CD14-positive monocyte (primary cell): Measurements from ENCODE around the gene MYO16. TPM values are rescaled to one million over a fixed set of nuclear protein-coding genes. Genes with fewer than 3 reads are reported as not detected.

ENCODE experiments used
- DNase-seq, 3 donors: peaks; one replicate each; pipeline ENCODE4 v3.0.0-alpha.2; 2011 to 2022
- H2AFZ ChIP-seq: 2 replicates; pipeline ENCODE4 v1.6.0; 2012; ENCODE audit warnings: mild to moderate bottlenecking, low read depth, low read length, inconsistent platforms; ENCODE audit not compliant: insufficient read depth, poor library complexity, severe bottlenecking
- H3K27ac ChIP-seq, 2 donors: 1 replicate in 1 of 2; 2 replicates in 1 of 2; pipeline ENCODE4 v1.5.1; 2012 to 2013; ENCODE audit warnings: low read length in 2 of 2, control low read depth in 1 of 2, inconsistent platforms in 1 of 2, low read depth in 1 of 2, mild to moderate bottlenecking in 1 of 2
- H3K27me3 ChIP-seq, 2 donors: one replicate each; pipeline versions ENCODE4 v1.6.0 to v1.6.1; 2011 to 2013; ENCODE audit warnings: low read length in 2 of 2; ENCODE audit not compliant: control insufficient read depth in 2 of 2, insufficient read depth in 2 of 2
- H3K36me3 ChIP-seq, 2 donors: replicated peaks in 1 of 2; 1 replicate in 1 of 2; 2 replicates in 1 of 2; pipeline versions ENCODE4 v1.5.1 to v1.6.1; 2012 to 2013; ENCODE audit warnings: low read length in 2 of 2, control low read depth in 1 of 2, inconsistent platforms in 1 of 2, mild to moderate bottlenecking in 1 of 2; ENCODE audit not compliant: insufficient read depth in 2 of 2, control insufficient read depth in 1 of 2
- H3K4me1 ChIP-seq, 2 donors: 1 replicate in 1 of 2; 2 replicates in 1 of 2; pipeline versions ENCODE4 v1.5.1 to v1.6.1; 2012 to 2013; ENCODE audit warnings: low read length in 2 of 2, control low read depth in 1 of 2, inconsistent platforms in 1 of 2, mild to moderate bottlenecking in 1 of 2, moderate library complexity in 1 of 2; ENCODE audit not compliant: insufficient read depth in 2 of 2, control insufficient read depth in 1 of 2
- H3K4me2 ChIP-seq: replicated peaks from 2 replicates; pipeline ENCODE3; 2012; ENCODE audit warnings: low read length, moderate library complexity, mild to moderate bottlenecking; ENCODE audit not compliant: poor library complexity, severe bottlenecking; ENCODE audit errors: extremely low read depth
- H3K4me3 ChIP-seq, 3 experiments: fragments of 200-600 bp in 1 of 3; sonication (generic) in 1 of 3; replicated peaks in 1 of 3; 1 replicate in 2 of 3; 2 replicates in 1 of 3; pipeline ENCODE4 v1.5.1; 2011 to 2013; ENCODE audit warnings: low read length in 3 of 3, mild to moderate bottlenecking in 3 of 3, control low read depth in 2 of 3, low read depth in 2 of 3, inconsistent platforms in 1 of 3, moderate library complexity in 1 of 3
- H3K79me2 ChIP-seq: 2 replicates; pipeline ENCODE4 v1.6.0; 2012; ENCODE audit warnings: mild to moderate bottlenecking, control low read depth, inconsistent platforms, low read length, moderate library complexity; ENCODE audit not compliant: insufficient read depth
- H3K9ac ChIP-seq: 2 replicates; pipeline ENCODE4 v1.6.0; 2017; ENCODE audit warnings: low read length, mild to moderate bottlenecking; ENCODE audit not compliant: insufficient read depth, poor library complexity, severe bottlenecking
- H3K9me3 ChIP-seq, 2 donors: replicated peaks in 1 of 2; 1 replicate in 1 of 2; 2 replicates in 1 of 2; pipeline versions ENCODE4 v1.5.1 to v1.6.1; 2012 to 2013; ENCODE audit warnings: low read length in 2 of 2, control low read depth in 1 of 2; ENCODE audit not compliant: control insufficient read depth in 1 of 2, insufficient read depth in 1 of 2
- H4K20me1 ChIP-seq: 2 replicates; pipeline ENCODE4 v1.6.0; 2012; ENCODE audit warnings: mild to moderate bottlenecking, low read length, control low read depth, moderate library complexity; ENCODE audit not compliant: insufficient read depth
- H3K27ac Mint-ChIP-seq, 7 donors: one replicate each; pipeline ENCODE4 v1.8.0; 2020; ENCODE audit warnings: mild to moderate bottlenecking in 7 of 7, mixed read lengths in 7 of 7, moderate library complexity in 6 of 7, inconsistent platforms in 2 of 7
- H3K27me3 Mint-ChIP-seq, 3 donors: one replicate each; pipeline ENCODE4 v1.8.0; 2021 to 2022; ENCODE audit warnings: low read depth in 3 of 3, mild to moderate bottlenecking in 3 of 3, mixed read lengths in 3 of 3, moderate library complexity in 3 of 3, inconsistent platforms in 1 of 3
- H3K36me3 Mint-ChIP-seq, 2 donors: one replicate each; pipeline ENCODE4 v1.8.0; 2020; ENCODE audit warnings: mixed read lengths in 2 of 2, inconsistent platforms in 1 of 2, mild to moderate bottlenecking in 1 of 2
- H3K4me1 Mint-ChIP-seq: one replicate; pipeline ENCODE4 v1.8.0; 2020; ENCODE audit warnings: mild to moderate bottlenecking, mixed read lengths
- H3K4me3 Mint-ChIP-seq, 2 donors: one replicate each; pipeline ENCODE4 v1.8.0; 2020; ENCODE audit warnings: mild to moderate bottlenecking in 2 of 2, mixed read lengths in 2 of 2, moderate library complexity in 1 of 2
- H3K9me3 Mint-ChIP-seq, 7 donors: one replicate each; pipeline ENCODE4 v1.8.0; 2020 to 2022; ENCODE audit warnings: mixed read lengths in 7 of 7, mild to moderate bottlenecking in 6 of 7, moderate library complexity in 6 of 7, inconsistent platforms in 2 of 7
- WGBS: methylation state at CpG from one replicate; pipeline ENCODE4 v1.1.5; 2013; ENCODE audit warnings: missing lambda C conversion rate; ENCODE audit not compliant: insufficient coverage; 5-methylcytosine and 5-hydroxymethylcytosine counted together
- intact Hi-C, 2 donors: fragments of 100-400 bp; cut with micrococcal nuclease; formaldehyde crosslinking; loops; one replicate each; pipeline versions ENCODE4 v1.15.0 to v1.15.1; 2023
- polyA plus RNA-seq, 3 donors: library from polyadenylated mRNA; depleted of rRNA in 1 of 3; unstranded in 2 of 3; stranded (reverse) in 1 of 3; fragments of 300-500 nt in 2 of 3; fragments of >200 nt in 1 of 3; fragmentation: Illumina TruSeq in 2 of 3; gene quantifications; 1 replicate in 2 of 3; 2 replicates in 1 of 3; pipeline ENCODE4 v1.2.3, GENCODE V29; 2012 to 2021
- TF ChIP-seq, protein P1 (sequence below): fragments of 200-600 bp; IDR thresholded peaks from one replicate; pipeline ENCODE4 v1.8.0; 2022; ENCODE audit warnings: antibody characterized with exemption, mild to moderate bottlenecking

MYO16 gene
- polyA plus RNA-seq, 3 donors, result not detected

DNA sequence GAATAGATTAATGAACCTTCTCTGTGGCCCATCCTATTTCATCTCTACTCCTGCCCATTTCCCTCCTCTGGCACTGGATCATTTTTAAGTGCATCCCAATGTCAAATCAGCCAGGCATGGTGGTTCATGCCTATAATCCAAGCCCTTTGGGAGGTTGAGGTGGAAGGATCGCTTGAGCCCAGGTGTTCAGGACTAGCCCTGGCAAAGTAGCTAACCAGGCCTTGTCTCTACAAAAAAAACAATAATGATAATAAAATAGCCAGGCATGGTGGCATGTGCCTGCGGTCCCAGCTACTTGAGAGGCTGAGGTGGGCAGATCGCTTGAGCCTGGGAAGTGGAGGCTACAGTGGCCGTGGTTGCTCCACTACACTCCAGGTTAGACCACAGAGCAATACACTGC is 517.0 kb downstream of the MYO16 start:
- no peaks in the 10 kb centered on the region for H3K36me3 Mint-ChIP-seq
- H3K9me3 ChIP-seq, result no peaks in the 10 kb centered on the region
- H4K20me1 ChIP-seq, result no peaks in the 10 kb centered on the region
- H3K36me3 ChIP-seq, result no peaks in the 10 kb centered on the region
- intact Hi-C loops, result no loop called here
- no peaks in the 10 kb centered on the region for H3K4me1 ChIP-seq
- H3K9ac ChIP-seq, result no peak overlapping the region
- H3K4me3 Mint-ChIP-seq, result no peak overlapping the region
- H3K27me3 ChIP-seq, result peaks cover 12 to 15% of the 10 kb centered on the region in 2 donors
- WGBS, result no CpG with 5 or more reads among the region's 4 CpGs
- H3K79me2 ChIP-seq, result no peaks in the 10 kb centered on the region
- DNase-seq, result no peak
- no peak overlapping the region for H3K4me3 ChIP-seq
- no peak overlapping the region for H3K4me2 ChIP-seq
- H3K27ac ChIP-seq, result no peak overlapping the region
- H3K4me1 Mint-ChIP-seq, result peaks cover 4% of the 10 kb centered on the region
- peaks cover 7 to 17% (median 15%) of the 10 kb centered on the region in 3 donors for H3K27me3 Mint-ChIP-seq
- H3K9me3 Mint-ChIP-seq, result peaks cover 0 to 6% (median 0%) of the 10 kb centered on the region in 7 donors
- no peak overlapping the region for H3K27ac Mint-ChIP-seq
- no peak overlapping the region for H2AFZ ChIP-seq
- TF ChIP-seq, protein P1, sequence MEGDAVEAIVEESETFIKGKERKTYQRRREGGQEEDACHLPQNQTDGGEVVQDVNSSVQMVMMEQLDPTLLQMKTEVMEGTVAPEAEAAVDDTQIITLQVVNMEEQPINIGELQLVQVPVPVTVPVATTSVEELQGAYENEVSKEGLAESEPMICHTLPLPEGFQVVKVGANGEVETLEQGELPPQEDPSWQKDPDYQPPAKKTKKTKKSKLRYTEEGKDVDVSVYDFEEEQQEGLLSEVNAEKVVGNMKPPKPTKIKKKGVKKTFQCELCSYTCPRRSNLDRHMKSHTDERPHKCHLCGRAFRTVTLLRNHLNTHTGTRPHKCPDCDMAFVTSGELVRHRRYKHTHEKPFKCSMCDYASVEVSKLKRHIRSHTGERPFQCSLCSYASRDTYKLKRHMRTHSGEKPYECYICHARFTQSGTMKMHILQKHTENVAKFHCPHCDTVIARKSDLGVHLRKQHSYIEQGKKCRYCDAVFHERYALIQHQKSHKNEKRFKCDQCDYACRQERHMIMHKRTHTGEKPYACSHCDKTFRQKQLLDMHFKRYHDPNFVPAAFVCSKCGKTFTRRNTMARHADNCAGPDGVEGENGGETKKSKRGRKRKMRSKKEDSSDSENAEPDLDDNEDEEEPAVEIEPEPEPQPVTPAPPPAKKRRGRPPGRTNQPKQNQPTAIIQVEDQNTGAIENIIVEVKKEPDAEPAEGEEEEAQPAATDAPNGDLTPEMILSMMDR, result no peak

- Histone ChIP-seq H3K79me2 (no peaks in the 10 kb centered on the region), H3K36me3 (no peaks in the 10 kb centered on the region), H3K4me3 (no peak overlapping the region), H4K20me1 (no peaks in the 10 kb centered on the region), H3K9ac (no peak overlapping the region), H3K27me3 (peaks cover 7 to 8% of the 10 kb centered on the region in 2 donors), H3K27ac (no peak overlapping the region), H3K4me1 (no peaks in the 10 kb centered on the region), H3K4me2 (no peak overlapping the region), H3K9me3 (no peaks in the 10 kb centered on the region), H2AFZ (no peak overlapping the region)
- Mint-ChIP-seq H3K4me1 (peaks cover 4% of the 10 kb centered on the region), H3K9me3 (peaks cover 0 to 3% (median 0%) of the 10 kb centered on the region in 7 donors), H3K36me3 (no peaks in the 10 kb centered on the region), H3K27ac (no peak overlapping the region), H3K27me3 (peaks cover 2 to 10% (median 9%) of the 10 kb centered on the region in 3 donors), H3K4me3 (no peak overlapping the region)
- intact Hi-C loops, result no loop called here
- no peak for DNase-seq
- TF ChIP-seq, protein P1, result no peak
- WGBS, result 92% methylated on average over 10 of the region's 11 CpGs
These were observed 517.7 kb downstream of the MYO16 start for GRCh38 chr13:109146912-109147647.
